HepG2 (cell line): ENCODE results near the gene PA2G4. TPM values are rescaled to one million over a fixed set of nuclear protein-coding genes. Genes with fewer than 3 reads are reported as not detected.
A peak's percentile ranks its signal among the peaks of the same experiment; 100 is the strongest.

ENCODE experiments used
- ATAC-seq: fragments of 200-7000 bp; cut with Tn5 transposase; 3 replicates; pipeline ENCODE4 v1.9.1; 2020; ENCODE audit warnings: mild to moderate bottlenecking, moderate library complexity
- BruUV-seq: library from RNA; stranded (reverse); fragments of 400-500 nt; replicated peaks from 2 replicates; lab custom pipeline; 2021; lab: Mats Ljungman, UMichigan
- CTCF ChIA-PET: fragments of 300-600 bp; formaldehyde crosslinking; extraction: SDS; loops from one replicate; lab custom pipeline; 2021; ENCODE audit warnings: low total read pairs, inconsistent platforms, low intra/inter-chr PET ratio; lab: Yijun Ruan, JAX
- POLR2A ChIA-PET: fragments of 350-600 bp; sonication (Branson Sonifier 250); formaldehyde crosslinking; loops from one replicate; lab custom pipeline; 2020; ENCODE audit warnings: antibody characterized with exemption, inconsistent platforms; lab: Yijun Ruan, JAX
- DNase-seq: peaks from one replicate; pipeline ENCODE4 v3.0.0-alpha.2; 2015; ENCODE audit warnings: low spot score
- FAIRE-seq: peaks from 3 replicates; lab custom pipeline; 2011; peaks lifted over from hg19 to GRCh38; lab: Jason Lieb, UNC
- H2AFZ ChIP-seq: one replicate; pipeline ENCODE4 v1.6.1; 2011; ENCODE audit warnings: low read length, inconsistent platforms
- H3K27ac ChIP-seq: fragments of 300-600 bp; 3 replicates; pipeline ENCODE4 v1.8.0; 2011; ENCODE audit warnings: mixed run types, mild to moderate bottlenecking, mixed read lengths, low read length, inconsistent platforms; ENCODE audit not compliant: insufficient read depth; ENCODE audit errors: extremely low read length
- H3K27me3 ChIP-seq, 2 experiments: fragments of 200-600 bp in 1 of 2; 2 replicates in 1 of 2; 3 replicates in 1 of 2; pipeline versions ENCODE4 v1.6.0 to v1.8.0; 2011; ENCODE audit warnings: low read length in 2 of 2, mild to moderate bottlenecking in 2 of 2, moderate library complexity in 2 of 2, inconsistent platforms in 1 of 2; ENCODE audit not compliant: insufficient read depth in 2 of 2, control insufficient read depth in 1 of 2
- H3K36me3 ChIP-seq, 2 experiments: fragments of 200-600 bp in 1 of 2; replicated peaks in 1 of 2; 2 replicates in 1 of 2; 3 replicates in 1 of 2; pipeline versions ENCODE4 v1.5.1 to v1.8.0; 2011; ENCODE audit warnings: low read length in 2 of 2, inconsistent platforms in 1 of 2; ENCODE audit not compliant: insufficient read depth in 2 of 2, control insufficient read depth in 1 of 2
- H3K4me1 ChIP-seq: 2 replicates; pipeline ENCODE4 v1.5.1; 2012; ENCODE audit warnings: low read length, inconsistent platforms; ENCODE audit not compliant: insufficient read depth
- H3K4me2 ChIP-seq: 2 replicates; pipeline ENCODE4 v1.6.0; 2011; ENCODE audit warnings: low read depth, low read length, inconsistent platforms
- H3K4me3 ChIP-seq, 3 experiments: fragments of 200-600 bp in 1 of 3; sonication (generic), shearing (Covaris generic) in 1 of 3; replicated peaks in 1 of 3; 2 replicates each; pipeline ENCODE4 v1.5.1; 2011 to 2016; ENCODE audit warnings: low read length in 3 of 3, inconsistent platforms in 2 of 3, low read depth in 2 of 3, mild to moderate bottlenecking in 2 of 3, control low read depth in 1 of 3, mixed read lengths in 1 of 3; ENCODE audit not compliant: insufficient read depth in 1 of 3
- H3K79me2 ChIP-seq: one replicate; pipeline ENCODE4 v1.6.1; 2011; ENCODE audit warnings: low read length, inconsistent platforms; ENCODE audit not compliant: insufficient read depth
- H3K9ac ChIP-seq: 2 replicates; pipeline ENCODE4 v1.6.0; 2011; ENCODE audit warnings: mild to moderate bottlenecking, low read depth, low read length, inconsistent platforms; ENCODE audit not compliant: insufficient read depth
- H3K9me3 ChIP-seq: 2 replicates; pipeline ENCODE4 v1.5.1; 2012; ENCODE audit warnings: mild to moderate bottlenecking, low read length
- H4K20me1 ChIP-seq: 2 replicates; pipeline ENCODE4 v1.6.0; 2011; ENCODE audit warnings: inconsistent platforms, mild to moderate bottlenecking, low read length, moderate library complexity; ENCODE audit not compliant: insufficient read depth
- HDAC2 ChIP-seq: sonication (generic); formaldehyde crosslinking; IDR thresholded peaks from 2 replicates; pipeline ENCODE4 v1.4.0; 2020; ENCODE audit warnings: missing genetic modification reagents
- HIVEP1 ChIP-seq: sonication (generic); formaldehyde crosslinking; IDR thresholded peaks from 2 replicates; pipeline ENCODE4 v1.4.0; 2020; ENCODE audit warnings: mild to moderate bottlenecking, missing genetic modification reagents
- HOXA3 ChIP-seq: sonication (generic); formaldehyde crosslinking; IDR thresholded peaks from 2 replicates; pipeline ENCODE4 v1.5.0; 2020; ENCODE audit warnings: missing genetic modification reagents
- NR2F6 ChIP-seq, 2 experiments: IDR thresholded peaks; 2 replicates each; pipeline ENCODE4 v1.6.1; 2016; ENCODE audit warnings: antibody characterized with exemption in 1 of 2, mild to moderate bottlenecking in 1 of 2
- RBM39 ChIP-seq: fragments of 200-400 bp; formaldehyde crosslinking; IDR thresholded peaks from one replicate; pipeline ENCODE4 v1.6.1; 2018; ENCODE audit warnings: antibody characterized with exemption, mild to moderate bottlenecking, low read depth, low read length; ENCODE audit not compliant: poor library complexity, severe bottlenecking
- SIX4 ChIP-seq: sonication (generic); formaldehyde crosslinking; IDR thresholded peaks from 2 replicates; pipeline ENCODE4 v1.4.0; 2020; ENCODE audit warnings: missing genetic modification reagents
- ZNF772 ChIP-seq: sonication (generic); formaldehyde crosslinking; IDR thresholded peaks from 2 replicates; pipeline ENCODE4 v1.5.0; 2020; ENCODE audit warnings: mild to moderate bottlenecking, missing genetic modification reagents
- whole genome bisulfite sequencing: methylation state at CpG from one replicate; pipeline ENCODE4 v1.1.6; 2017; ENCODE audit warnings: low lambda C conversion rate; 5-methylcytosine and 5-hydroxymethylcytosine counted together
- in situ Hi-C: cut with HindIII; loops from 2 replicates; pipeline ENCODE4 v1.10.0; 2017; ENCODE audit warnings: low pct_unique_long_range_greater_than_20kb; ENCODE audit not compliant: extremely low pct_ligation_motif_present
- intact Hi-C: fragments of 100-400 bp; cut with micrococcal nuclease; formaldehyde crosslinking; loops from one replicate; pipeline ENCODE4 v1.10.0; 2022; ENCODE audit not compliant: unreplicated experiment
- polyA plus RNA-seq, 8 experiments: library from polyadenylated mRNA; depleted of rRNA in 3 of 8; stranded (reverse) in 7 of 8; unstranded in 1 of 8; fragments of >200 nt; fragmentation: Illumina TruSeq in 4 of 8; extraction: Trizol in 4 of 8; gene quantifications; 2 replicates each; pipeline versions ENCODE4 v1.2.1 to v1.2.3, GENCODE V29; 2011 to 2016; ENCODE audit warnings: low read depth in 4 of 8, missing spikeins in 1 of 8, mixed read lengths in 1 of 8; ENCODE audit not compliant: insufficient read depth in 1 of 8
- total RNA-seq, 5 experiments: library from RNA; depleted of rRNA; stranded (reverse); fragments of >200 nt; fragmentation: Illumina TruSeq; extraction: Trizol; gene quantifications; 2 replicates each; pipeline ENCODE4 v1.2.3, GENCODE V29; 2016; ENCODE audit warnings: low read depth in 1 of 5
- TF ChIP-seq, protein P1 (sequence below): sonication (generic); formaldehyde crosslinking; IDR thresholded peaks from 2 replicates; pipeline ENCODE4 v1.4.0; 2020; ENCODE audit warnings: mild to moderate bottlenecking, missing genetic modification reagents
- TF ChIP-seq, protein P2 (sequence below): sonication (generic); formaldehyde crosslinking; IDR thresholded peaks from 2 replicates; pipeline ENCODE4 v1.5.0; 2020; ENCODE audit warnings: missing genetic modification reagents
- TF ChIP-seq, protein P3 (sequence below): sonication (generic); formaldehyde crosslinking; IDR thresholded peaks from 2 replicates; pipeline ENCODE4 v1.5.0; 2020; ENCODE audit warnings: mild to moderate bottlenecking, missing genetic modification reagents, borderline replicate concordance
- TF ChIP-seq, protein P4 (sequence below): sonication (generic); formaldehyde crosslinking; IDR thresholded peaks from 2 replicates; pipeline ENCODE4 v1.4.0; 2020; ENCODE audit warnings: missing genetic modification reagents
- TF ChIP-seq, protein P5 (sequence below): sonication (generic); formaldehyde crosslinking; IDR thresholded peaks from 2 replicates; pipeline ENCODE4 v1.4.0; 2020; ENCODE audit warnings: missing genetic modification reagents

Gene PA2G4
- total and polyA plus RNA-seq, 2 of the 13 experiments (the other 11 are each of a cell fraction or from before 2014, with no cell fraction given) = 147 to 240 TPM

DNA sequence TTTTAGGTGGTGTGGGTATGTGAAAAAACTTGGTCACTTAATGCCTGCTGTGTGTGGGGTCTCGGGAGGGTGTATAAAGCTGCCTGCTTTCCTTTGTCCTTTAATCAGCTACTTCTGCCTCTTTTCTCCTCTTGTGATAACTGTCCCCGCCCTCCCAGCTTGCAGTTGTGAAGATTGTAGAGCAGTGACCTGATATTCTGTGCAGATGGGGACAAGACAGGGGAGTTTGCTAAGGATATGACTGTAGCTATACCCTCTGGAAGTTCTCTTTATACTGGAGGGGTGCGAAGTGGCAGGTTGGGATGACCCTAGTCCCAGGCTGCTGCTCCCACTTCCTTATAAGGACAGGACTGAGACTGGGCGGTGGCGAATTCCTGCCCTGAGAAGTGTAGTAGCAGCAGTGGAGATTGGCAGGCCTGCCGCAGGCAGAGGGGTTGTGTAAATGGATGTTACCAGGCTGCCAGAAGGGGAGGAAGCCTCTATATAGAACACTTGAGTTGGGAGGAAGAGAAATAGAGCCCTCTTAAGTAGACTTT lies 54.6 kb downstream of the PA2G4 start:
- in situ Hi-C loops (loop anchor here (5.0 kb wide), 1 partner anchor 37 kb away; no protein-coding TSS in a partner anchor), intact Hi-C loops (loop anchor here (2.0 to 5.0 kb wide), 2 partner anchors 32 to 33 kb away; no protein-coding TSS in a partner anchor)
- Histone ChIP-seq H3K36me3 (peaks cover 22 to 35% of the 10 kb centered on the region in 2 experiments), H3K4me1 (peaks cover 57% of the 10 kb centered on the region), H3K27ac (peak overlapping the region; percentile 87), H3K4me2 (peak overlapping the region; percentile 83), H3K9me3 (no peaks in the 10 kb centered on the region), H3K9ac (peak overlapping the region; percentile 100), H3K27me3 (no peaks in the 10 kb centered on the region; a peak in 1 of 5 replicates), H2AFZ (no peak overlapping the region), H3K4me3 (peak overlapping the region; percentile 92 to 99 (median 95)), H4K20me1 (peaks cover 28% of the 10 kb centered on the region), H3K79me2 (peaks cover 27% of the 10 kb centered on the region)
- ATAC-seq (peak; percentile 51), FAIRE-seq (peak; percentile 57), DNase-seq (peak; percentile 70)
- POLR2A ChIA-PET = interaction anchor here (1.2 to 3.4 kb wide), 9 partner anchors 9 to 229 kb away, joined by 3 to 30 read pairs (median 6); partner anchors contain the start of genes ESYT1, RPL41, SMARCC2 and ZC3H10
- 4% methylated on average over 6 of the region's 6 CpGs for WGBS
- CTCF ChIA-PET = interaction anchor here (1.4 to 1.8 kb wide), 2 partner anchors 30 to 33 kb away, joined by 3 to 7 read pairs; partner anchors contain the start of gene SMARCC2
- BruUV-seq = TSS peak; percentile 69
- TF ChIP-seq, protein P1, sequence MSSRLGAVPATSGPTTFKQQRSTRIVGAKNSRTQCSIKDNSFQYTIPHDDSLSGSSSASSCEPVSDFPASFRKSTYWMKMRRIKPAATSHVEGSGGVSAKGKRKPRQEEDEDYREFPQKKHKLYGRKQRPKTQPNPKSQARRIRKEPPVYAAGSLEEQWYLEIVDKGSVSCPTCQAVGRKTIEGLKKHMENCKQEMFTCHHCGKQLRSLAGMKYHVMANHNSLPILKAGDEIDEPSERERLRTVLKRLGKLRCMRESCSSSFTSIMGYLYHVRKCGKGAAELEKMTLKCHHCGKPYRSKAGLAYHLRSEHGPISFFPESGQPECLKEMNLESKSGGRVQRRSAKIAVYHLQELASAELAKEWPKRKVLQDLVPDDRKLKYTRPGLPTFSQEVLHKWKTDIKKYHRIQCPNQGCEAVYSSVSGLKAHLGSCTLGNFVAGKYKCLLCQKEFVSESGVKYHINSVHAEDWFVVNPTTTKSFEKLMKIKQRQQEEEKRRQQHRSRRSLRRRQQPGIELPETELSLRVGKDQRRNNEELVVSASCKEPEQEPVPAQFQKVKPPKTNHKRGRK = no peak
- peak; percentile 22; the same call in 1 of the 2 replicates for TF ChIP-seq SIX4 (CRISPR knock-in tag)
- TF ChIP-seq, protein P2, sequence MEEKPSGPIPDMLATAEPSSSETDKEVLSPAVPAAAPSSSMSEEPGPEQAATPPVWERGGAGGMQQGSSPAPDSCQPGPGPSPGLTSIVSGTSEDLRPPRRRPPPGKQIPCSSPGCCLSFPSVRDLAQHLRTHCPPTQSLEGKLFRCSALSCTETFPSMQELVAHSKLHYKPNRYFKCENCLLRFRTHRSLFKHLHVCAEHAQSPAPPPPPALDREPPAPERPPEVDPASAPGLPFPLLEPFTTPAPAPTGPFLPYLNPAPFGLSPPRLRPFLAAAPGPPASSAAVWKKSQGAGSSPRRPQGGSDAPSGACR (CRISPR knock-in tag) = no peak
- no peak for TF ChIP-seq RBM39
- TF ChIP-seq, protein P3, sequence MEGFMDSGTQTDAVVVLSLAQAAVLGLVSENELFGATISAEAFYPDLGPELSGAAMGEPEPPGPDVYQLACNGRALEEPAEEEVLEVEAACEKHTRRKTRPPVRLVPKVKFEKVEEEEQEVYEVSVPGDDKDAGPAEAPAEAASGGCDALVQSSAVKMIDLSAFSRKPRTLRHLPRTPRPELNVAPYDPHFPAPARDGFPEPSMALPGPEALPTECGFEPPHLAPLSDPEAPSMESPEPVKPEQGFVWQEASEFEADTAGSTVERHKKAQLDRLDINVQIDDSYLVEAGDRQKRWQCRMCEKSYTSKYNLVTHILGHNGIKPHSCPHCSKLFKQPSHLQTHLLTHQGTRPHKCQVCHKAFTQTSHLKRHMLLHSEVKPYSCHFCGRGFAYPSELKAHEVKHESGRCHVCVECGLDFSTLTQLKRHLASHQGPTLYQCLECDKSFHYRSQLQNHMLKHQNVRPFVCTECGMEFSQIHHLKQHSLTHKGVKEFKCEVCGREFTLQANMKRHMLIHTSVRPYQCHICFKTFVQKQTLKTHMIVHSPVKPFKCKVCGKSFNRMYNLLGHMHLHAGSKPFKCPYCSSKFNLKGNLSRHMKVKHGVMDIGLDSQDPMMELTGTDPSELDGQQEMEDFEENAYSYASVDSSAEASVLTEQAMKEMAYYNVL = no peak
- 0 out of 2 replicates have a peak, but pooled peaks have one; percentile 8 for TF ChIP-seq HDAC2 (CRISPR knock-in tag)
- TF ChIP-seq, protein P4, sequence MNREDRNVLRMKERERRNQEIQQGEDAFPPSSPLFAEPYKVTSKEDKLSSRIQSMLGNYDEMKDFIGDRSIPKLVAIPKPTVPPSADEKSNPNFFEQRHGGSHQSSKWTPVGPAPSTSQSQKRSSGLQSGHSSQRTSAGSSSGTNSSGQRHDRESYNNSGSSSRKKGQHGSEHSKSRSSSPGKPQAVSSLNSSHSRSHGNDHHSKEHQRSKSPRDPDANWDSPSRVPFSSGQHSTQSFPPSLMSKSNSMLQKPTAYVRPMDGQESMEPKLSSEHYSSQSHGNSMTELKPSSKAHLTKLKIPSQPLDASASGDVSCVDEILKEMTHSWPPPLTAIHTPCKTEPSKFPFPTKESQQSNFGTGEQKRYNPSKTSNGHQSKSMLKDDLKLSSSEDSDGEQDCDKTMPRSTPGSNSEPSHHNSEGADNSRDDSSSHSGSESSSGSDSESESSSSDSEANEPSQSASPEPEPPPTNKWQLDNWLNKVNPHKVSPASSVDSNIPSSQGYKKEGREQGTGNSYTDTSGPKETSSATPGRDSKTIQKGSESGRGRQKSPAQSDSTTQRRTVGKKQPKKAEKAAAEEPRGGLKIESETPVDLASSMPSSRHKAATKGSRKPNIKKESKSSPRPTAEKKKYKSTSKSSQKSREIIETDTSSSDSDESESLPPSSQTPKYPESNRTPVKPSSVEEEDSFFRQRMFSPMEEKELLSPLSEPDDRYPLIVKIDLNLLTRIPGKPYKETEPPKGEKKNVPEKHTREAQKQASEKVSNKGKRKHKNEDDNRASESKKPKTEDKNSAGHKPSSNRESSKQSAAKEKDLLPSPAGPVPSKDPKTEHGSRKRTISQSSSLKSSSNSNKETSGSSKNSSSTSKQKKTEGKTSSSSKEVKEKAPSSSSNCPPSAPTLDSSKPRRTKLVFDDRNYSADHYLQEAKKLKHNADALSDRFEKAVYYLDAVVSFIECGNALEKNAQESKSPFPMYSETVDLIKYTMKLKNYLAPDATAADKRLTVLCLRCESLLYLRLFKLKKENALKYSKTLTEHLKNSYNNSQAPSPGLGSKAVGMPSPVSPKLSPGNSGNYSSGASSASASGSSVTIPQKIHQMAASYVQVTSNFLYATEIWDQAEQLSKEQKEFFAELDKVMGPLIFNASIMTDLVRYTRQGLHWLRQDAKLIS (CRISPR knock-in tag) = no peak
- TF ChIP-seq, protein P5, sequence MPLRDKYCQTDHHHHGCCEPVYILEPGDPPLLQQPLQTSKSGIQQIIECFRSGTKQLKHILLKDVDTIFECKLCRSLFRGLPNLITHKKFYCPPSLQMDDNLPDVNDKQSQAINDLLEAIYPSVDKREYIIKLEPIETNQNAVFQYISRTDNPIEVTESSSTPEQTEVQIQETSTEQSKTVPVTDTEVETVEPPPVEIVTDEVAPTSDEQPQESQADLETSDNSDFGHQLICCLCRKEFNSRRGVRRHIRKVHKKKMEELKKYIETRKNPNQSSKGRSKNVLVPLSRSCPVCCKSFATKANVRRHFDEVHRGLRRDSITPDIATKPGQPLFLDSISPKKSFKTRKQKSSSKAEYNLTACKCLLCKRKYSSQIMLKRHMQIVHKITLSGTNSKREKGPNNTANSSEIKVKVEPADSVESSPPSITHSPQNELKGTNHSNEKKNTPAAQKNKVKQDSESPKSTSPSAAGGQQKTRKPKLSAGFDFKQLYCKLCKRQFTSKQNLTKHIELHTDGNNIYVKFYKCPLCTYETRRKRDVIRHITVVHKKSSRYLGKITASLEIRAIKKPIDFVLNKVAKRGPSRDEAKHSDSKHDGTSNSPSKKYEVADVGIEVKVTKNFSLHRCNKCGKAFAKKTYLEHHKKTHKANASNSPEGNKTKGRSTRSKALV (CRISPR knock-in tag) = no peak
- TF ChIP-seq NR2F6 (IDR thresholded peaks at IDR 0.05) = no peak
- TF ChIP-seq NR2F6 (CRISPR knock-in tag; IDR thresholded peaks at IDR 0.05) = no peak
- no peak for TF ChIP-seq HIVEP1 (CRISPR knock-in tag)
- TF ChIP-seq HOXA3 (CRISPR knock-in tag) = no peak
- no peak for TF ChIP-seq ZNF772 (CRISPR knock-in tag)
